ENCODE measurements around the gene ARRDC5. TPM values are rescaled to one million over a fixed set of nuclear protein-coding genes. Genes with fewer than 3 reads are reported as not detected.
"Not testable (repeated sequence)": the region's sequence is repeated elsewhere in the genome, so short reads cannot be mapped to it uniquely, and the experiment has no call there.

Gene ARRDC5
- total and polyA plus RNA-seq, 4 experiments from 2014 or later: 0.52 to 13.2 (median 5.2) TPM

GRCh38 chr19:4847190-4847973 is 55.3 kb downstream of the ARRDC5 start:
- no peak for DNase-seq
- no peak overlapping the region for H3K27ac Mint-ChIP-seq
- peaks cover 10 to 29% of the 10 kb centered on the region in 2 donors for H3K36me3 Mint-ChIP-seq
- Histone ChIP-seq H3K4me1 (ENCODE audit: insufficient read depth, low read length) (no peaks in the 10 kb centered on the region), H3K27ac (ENCODE audit: low read depth, low read length) (no peak overlapping the region), H3K9me3 (ENCODE audit: control insufficient read depth in 1 of 2, low read length in 2 of 2) (no peaks in the 10 kb centered on the region), H3K4me3 (ENCODE audit: low read length in 2 of 2) (no peak overlapping the region), H3K36me3 (ENCODE audit: insufficient read depth, low read length) (peaks cover 8% of the 10 kb centered on the region), H3K27me3 (ENCODE audit: insufficient read depth, low read length) (no peaks in the 10 kb centered on the region)
- H3K4me3 Mint-ChIP-seq: no peak overlapping the region
- H3K27me3 Mint-ChIP-seq: no peaks in the 10 kb centered on the region
- POLR2A ChIA-PET (ENCODE audit: partially characterized antibody): no interaction called here
- H3K9me3 Mint-ChIP-seq: no peaks in the 10 kb centered on the region
- peaks cover 0 to 4% (median 2%) of the 10 kb centered on the region in 4 donors for H3K4me1 Mint-ChIP-seq
- intact Hi-C loops (cut with micrococcal nuclease): no loop called here
- CTCF ChIA-PET (ENCODE audit: partially characterized antibody): interaction anchor here (0.6 to 12.8 kb wide), 2 partner anchors 39 to 56 kb away, joined by 3 to 396 read pairs; no protein-coding TSS in a partner anchor

- H3K9me3 ChIP-seq (ENCODE audit: control insufficient read depth in 1 of 2, low read length in 2 of 2); H3K27ac Mint-ChIP-seq; H3K27me3 ChIP-seq (ENCODE audit: insufficient read depth, low read length); DNase-seq; H3K36me3 ChIP-seq (ENCODE audit: insufficient read depth, low read length); intact Hi-C loops (cut with micrococcal nuclease); H3K4me3 ChIP-seq (ENCODE audit: low read length in 2 of 2); H3K27ac ChIP-seq (ENCODE audit: low read depth, low read length); H3K4me3 Mint-ChIP-seq; H3K4me1 Mint-ChIP-seq; POLR2A ChIA-PET (ENCODE audit: partially characterized antibody); H3K4me1 ChIP-seq (ENCODE audit: insufficient read depth, low read length); H3K27me3 Mint-ChIP-seq; H3K9me3 Mint-ChIP-seq: not testable (repeated sequence)
- CTCF ChIA-PET (ENCODE audit: partially characterized antibody): interaction anchor here (12.8 kb wide), 1 partner anchor 37 kb away, joined by 396 read pairs; no protein-coding TSS in a partner anchor
- H3K36me3 Mint-ChIP-seq: peaks cover 14 to 30% of the 10 kb centered on the region in 2 donors
Observed at GRCh38 chr19:4845975-4846374, 56.7 kb downstream of the ARRDC5 start.

- H3K9me3 ChIP-seq (ENCODE audit: control insufficient read depth in 1 of 2, low read length in 2 of 2): no peaks in the 10 kb centered on the region
- intact Hi-C loops (cut with micrococcal nuclease): no loop called here
- H3K27me3 Mint-ChIP-seq: no peaks in the 10 kb centered on the region
- peaks cover 12% of the 10 kb centered on the region for H3K4me1 ChIP-seq (ENCODE audit: insufficient read depth, low read length)
- H3K4me1 Mint-ChIP-seq: peaks cover 6 to 15% (median 11%) of the 10 kb centered on the region in 4 donors
- no peak overlapping the region for H3K4me3 ChIP-seq (ENCODE audit: low read length in 2 of 2)
- ChIA-PET CTCF (ENCODE audit: partially characterized antibody) (interaction anchor here (0.5 to 2.4 kb wide), 3 partner anchors 17 to 36 kb away, joined by 4 to 15 read pairs (median 4); no protein-coding TSS in a partner anchor), POLR2A (ENCODE audit: partially characterized antibody) (interaction anchor here (1.0 kb wide), 1 partner anchor 34 kb away, joined by 3 read pairs; no protein-coding TSS in a partner anchor)
- peaks cover 16 to 36% of the 10 kb centered on the region in 2 donors for H3K36me3 Mint-ChIP-seq
- H3K9me3 Mint-ChIP-seq: no peaks in the 10 kb centered on the region
- H3K36me3 ChIP-seq (ENCODE audit: insufficient read depth, low read length): peaks cover 8% of the 10 kb centered on the region
- DNase-seq: no peak
- H3K27ac ChIP-seq (ENCODE audit: low read depth, low read length): no peak overlapping the region
- H3K4me3 Mint-ChIP-seq: no peak overlapping the region
- H3K27me3 ChIP-seq (ENCODE audit: insufficient read depth, low read length): no peaks in the 10 kb centered on the region
- H3K27ac Mint-ChIP-seq: peak overlapping the region in 2 of 7 donors; percentile 42 to 53
Observed at GRCh38 chr19:4844348-4845179, 58.1 kb downstream of the ARRDC5 start.

- Mint-ChIP-seq H3K4me3 (no peak overlapping the region), H3K27ac (no peak overlapping the region), H3K36me3 (peaks cover 20 to 36% of the 10 kb centered on the region in 2 donors), H3K4me1 (peaks cover 6 to 15% (median 11%) of the 10 kb centered on the region in 4 donors), H3K9me3 (no peaks in the 10 kb centered on the region), H3K27me3 (no peaks in the 10 kb centered on the region)
- Histone ChIP-seq H3K27me3 (ENCODE audit: insufficient read depth, low read length) (no peaks in the 10 kb centered on the region), H3K4me3 (ENCODE audit: low read length in 2 of 2) (no peak overlapping the region), H3K36me3 (ENCODE audit: insufficient read depth, low read length) (peaks cover 8% of the 10 kb centered on the region), H3K9me3 (ENCODE audit: control insufficient read depth in 1 of 2, low read length in 2 of 2) (no peaks in the 10 kb centered on the region), H3K27ac (ENCODE audit: low read depth, low read length) (no peak overlapping the region), H3K4me1 (ENCODE audit: insufficient read depth, low read length) (peaks cover 12% of the 10 kb centered on the region)
- ChIA-PET POLR2A (ENCODE audit: partially characterized antibody) (interaction anchor here (1.0 kb wide), 1 partner anchor 33 kb away, joined by 3 read pairs; no protein-coding TSS in a partner anchor), CTCF (ENCODE audit: partially characterized antibody) (interaction anchor here (1.1 to 2.4 kb wide), 2 partner anchors 24 to 35 kb away, joined by 3 to 15 read pairs; no protein-coding TSS in a partner anchor)
- intact Hi-C loops (cut with micrococcal nuclease): no loop called here
- DNase-seq: no peak
Observed at GRCh38 chr19:4843647-4843965, 59.1 kb downstream of the ARRDC5 start.

Small RNA genes within 50 kb of the gene (microRNA-seq; reads per million reads assigned to microRNA genes)
- gene MIR4747 (ENCODE audit: borderline microRNAs expressed, borderline number of aligned reads, borderline replicate concordance): not detected

Other genes with a start within 250 kb of the ARRDC5 start
- 10 to 100 TPM; 43.0 to 46.4 TPM for gene MYDGF, start 232.6 kb downstream of the ARRDC5 start, total RNA-seq
- 100 to 1,000 TPM; 128 to 199 TPM for gene MYDGF, start 232.6 kb downstream of the ARRDC5 start, polyA plus RNA-seq
- gene DPP9, start 179.1 kb downstream of the ARRDC5 start, total RNA-seq: 10 to 100 TPM; 86.9 to 93.9 TPM
- gene DPP9, start 179.1 kb downstream of the ARRDC5 start, polyA plus RNA-seq: 10 to 100 TPM; 10.7 to 31.6 TPM
- 10 to 100 TPM; 16.7 TPM for gene FEM1A, start 111.2 kb downstream of the ARRDC5 start, total RNA-seq
- gene FEM1A, start 111.2 kb downstream of the ARRDC5 start, polyA plus RNA-seq: 1 to 10 TPM; 1.3 to 3.1 TPM
- gene TICAM1, start 71.2 kb downstream of the ARRDC5 start, total RNA-seq: 10 to 100 TPM; 16.0 to 17.9 TPM
- gene TICAM1, start 71.2 kb downstream of the ARRDC5 start, polyA plus RNA-seq: 10 to 100 TPM in 1 of 2 donors, 1 to 10 TPM in 1; 2.2 to 18.1 TPM
- 10 to 100 TPM; 16.0 to 18.2 TPM for gene PLIN3, start 35.2 kb downstream of the ARRDC5 start, total RNA-seq
- 10 to 100 TPM; 30.1 to 50.1 TPM for gene PLIN3, start 35.2 kb downstream of the ARRDC5 start, polyA plus RNA-seq
- gene UHRF1, start 6.6 kb upstream of the ARRDC5 start, total RNA-seq: under 1 TPM; 0.11 to 0.15 TPM
- gene UHRF1, start 6.6 kb upstream of the ARRDC5 start, polyA plus RNA-seq: under 1 TPM in 1 of 2 donors, not detected in 1; 0.22 TPM
- 10 to 100 TPM; 47.9 to 50.4 TPM for gene KDM4B, start 66.2 kb upstream of the ARRDC5 start, total RNA-seq
- 10 to 100 TPM in 1 of 2 donors, 1 to 10 TPM in 1; 3.2 to 11.9 TPM for gene KDM4B, start 66.2 kb upstream of the ARRDC5 start, polyA plus RNA-seq